Measurements from ENCODE around the gene DCBLD2.
A peak's percentile ranks its signal among the peaks of the same experiment; 100 is the strongest.

The DCBLD2 gene, protein sequence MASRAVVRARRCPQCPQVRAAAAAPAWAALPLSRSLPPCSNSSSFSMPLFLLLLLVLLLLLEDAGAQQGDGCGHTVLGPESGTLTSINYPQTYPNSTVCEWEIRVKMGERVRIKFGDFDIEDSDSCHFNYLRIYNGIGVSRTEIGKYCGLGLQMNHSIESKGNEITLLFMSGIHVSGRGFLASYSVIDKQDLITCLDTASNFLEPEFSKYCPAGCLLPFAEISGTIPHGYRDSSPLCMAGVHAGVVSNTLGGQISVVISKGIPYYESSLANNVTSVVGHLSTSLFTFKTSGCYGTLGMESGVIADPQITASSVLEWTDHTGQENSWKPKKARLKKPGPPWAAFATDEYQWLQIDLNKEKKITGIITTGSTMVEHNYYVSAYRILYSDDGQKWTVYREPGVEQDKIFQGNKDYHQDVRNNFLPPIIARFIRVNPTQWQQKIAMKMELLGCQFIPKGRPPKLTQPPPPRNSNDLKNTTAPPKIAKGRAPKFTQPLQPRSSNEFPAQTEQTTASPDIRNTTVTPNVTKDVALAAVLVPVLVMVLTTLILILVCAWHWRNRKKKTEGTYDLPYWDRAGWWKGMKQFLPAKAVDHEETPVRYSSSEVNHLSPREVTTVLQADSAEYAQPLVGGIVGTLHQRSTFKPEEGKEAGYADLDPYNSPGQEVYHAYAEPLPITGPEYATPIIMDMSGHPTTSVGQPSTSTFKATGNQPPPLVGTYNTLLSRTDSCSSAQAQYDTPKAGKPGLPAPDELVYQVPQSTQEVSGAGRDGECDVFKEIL

DNA sequence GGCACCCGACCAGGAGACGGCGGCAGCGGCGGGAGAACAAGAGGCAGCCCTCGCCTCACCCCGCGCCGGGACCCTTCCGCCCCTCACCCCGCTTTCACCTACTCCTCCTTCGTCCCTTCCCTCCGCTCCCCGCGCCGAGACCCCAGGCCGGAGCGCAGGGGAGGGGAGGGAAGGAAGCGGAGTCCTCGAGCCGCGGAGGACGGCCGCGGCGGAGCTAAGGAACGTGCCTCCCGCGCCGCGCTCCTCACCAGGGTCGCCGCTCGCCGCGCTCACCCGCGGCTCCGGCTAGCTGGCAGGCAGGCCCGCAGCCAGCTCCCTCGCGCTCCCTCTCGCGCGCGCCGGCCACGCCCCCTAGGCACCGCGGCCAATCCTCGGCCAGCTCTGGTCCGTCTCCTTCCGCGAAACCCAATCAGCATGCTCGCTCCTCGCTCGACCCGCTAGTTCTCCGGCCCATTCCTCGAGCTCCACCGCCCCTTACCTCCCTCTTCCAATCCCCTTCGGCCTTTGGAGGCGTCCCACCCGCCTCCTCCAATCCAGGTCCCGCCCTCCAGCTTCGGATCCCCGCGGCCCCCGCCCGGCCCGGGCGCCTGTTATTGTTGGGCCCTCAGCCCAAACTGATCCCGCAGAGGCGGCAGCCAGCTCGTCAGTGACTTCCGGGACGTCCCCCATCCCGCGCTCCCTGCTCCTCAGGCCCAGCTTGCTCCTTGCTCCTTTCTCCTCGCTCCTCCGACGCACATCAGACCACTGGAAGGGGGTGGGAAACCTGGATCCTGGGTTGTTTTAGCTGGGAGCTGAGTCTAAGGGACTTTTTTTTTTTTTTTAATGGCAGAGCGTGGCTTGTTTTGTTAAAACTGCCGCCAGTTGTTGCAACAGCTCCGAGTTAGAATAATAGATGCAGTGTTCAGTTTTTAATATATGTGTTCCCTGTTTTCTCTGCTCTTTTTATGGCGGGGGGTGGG, at the start of gene DCBLD2:
TSS of gene DCBLD2 (minus strand) at position 304 of the 959 bp plus-strand sequence. CDS start 369 bp downstream, outside the sequence.
- peak; percentile 99 for ATAC-seq

DNA sequence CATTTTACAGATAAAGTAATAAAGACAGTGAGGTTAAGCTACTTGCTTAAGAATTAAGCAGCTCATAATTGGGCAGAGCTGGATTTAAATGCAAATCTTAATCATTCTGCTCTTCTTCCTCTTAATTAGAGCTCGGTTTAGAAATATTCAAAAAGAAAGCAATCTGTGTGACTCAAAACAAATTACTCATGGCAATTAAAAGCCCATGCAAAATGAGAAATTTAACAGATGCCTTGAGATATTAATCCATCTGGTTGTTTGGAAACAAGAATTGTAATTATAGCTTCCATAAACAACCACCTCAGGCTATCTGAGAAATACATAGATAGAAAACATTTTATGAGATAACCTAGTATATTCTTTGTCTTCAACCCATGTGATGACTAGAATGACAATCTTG, 44.2 kb upstream of the DCBLD2 start:
- no peak for ATAC-seq

DNA sequence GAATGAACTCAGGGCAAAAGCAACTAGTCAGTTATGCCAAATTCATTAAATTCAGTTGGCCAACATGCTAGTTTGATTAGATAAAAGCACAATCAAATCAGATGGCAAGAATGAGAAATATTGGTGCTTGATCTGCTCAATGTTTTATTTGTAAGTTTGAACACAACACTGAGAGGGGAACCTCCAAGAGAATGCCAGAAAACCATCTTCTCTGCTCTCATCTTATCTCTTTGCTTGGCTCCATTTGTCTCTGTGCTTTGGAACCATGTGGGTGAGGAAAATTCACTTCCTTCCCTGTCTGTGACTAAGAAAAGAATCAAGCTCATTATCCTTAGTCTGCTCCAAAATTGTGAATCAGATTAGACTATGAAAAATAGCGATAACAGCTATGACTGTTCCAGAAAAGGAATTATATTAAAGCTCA, 43.6 kb upstream of the DCBLD2 start:
- no peak for ATAC-seq

DNA sequence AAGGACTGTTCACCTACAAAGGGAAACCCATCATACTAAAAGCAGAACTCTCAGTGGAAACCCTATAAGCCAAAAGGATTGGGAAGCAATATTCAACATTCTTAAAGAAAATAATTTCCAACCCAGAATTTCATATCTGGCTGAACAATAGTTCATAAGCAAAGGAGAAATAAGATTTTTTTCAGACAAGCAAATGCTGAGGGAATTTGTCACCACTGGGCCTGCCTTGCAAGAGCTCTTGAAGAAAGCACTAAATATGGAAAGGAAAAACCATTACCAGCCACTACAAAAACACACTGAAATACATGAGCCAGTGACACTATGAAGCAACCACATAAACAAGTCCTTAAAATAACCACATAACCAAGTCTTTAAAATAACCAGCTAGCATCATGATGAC, 28.9 kb upstream of the DCBLD2 start:
- no peak for ATAC-seq

DNA sequence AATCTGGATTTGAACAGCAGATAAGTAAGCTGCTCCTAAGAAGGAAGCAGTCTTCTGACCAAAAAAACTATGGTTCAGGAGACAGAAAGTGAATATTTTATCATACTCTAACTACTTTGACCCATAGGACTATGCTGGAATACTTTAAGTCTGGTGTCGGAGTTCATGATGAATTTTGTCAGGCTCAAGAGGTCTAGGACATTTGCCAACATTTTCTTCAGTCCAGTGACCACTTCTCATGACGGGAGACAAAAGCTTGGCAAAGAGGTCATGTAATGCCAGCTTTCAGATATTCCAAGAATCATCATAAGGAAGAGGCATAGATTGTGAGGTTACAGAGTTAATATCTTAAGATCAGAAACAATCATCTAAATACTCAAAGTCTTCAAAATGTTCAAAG, 20.5 kb upstream of the DCBLD2 start:
- no peak for ATAC-seq

DNA sequence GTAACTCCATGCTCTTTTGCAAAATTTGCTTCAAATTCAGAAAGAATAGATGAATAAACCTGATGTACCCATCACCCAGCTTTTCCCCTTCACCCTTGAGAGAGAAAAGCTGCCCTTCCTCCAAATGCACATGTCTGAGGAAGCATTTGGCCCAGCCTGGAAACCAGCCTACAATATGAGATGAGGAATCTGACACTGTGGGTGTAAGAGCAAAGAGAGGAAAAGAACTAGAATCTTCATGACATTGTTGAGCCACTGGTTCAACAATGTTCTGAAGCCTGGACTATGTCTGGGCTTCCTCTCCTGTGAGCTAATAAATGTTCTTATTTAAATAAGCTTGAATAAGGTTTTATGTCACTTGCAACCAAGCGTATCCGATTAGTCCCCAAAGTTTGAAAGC, 18.7 kb upstream of the DCBLD2 start:
- no peak for ATAC-seq

DNA sequence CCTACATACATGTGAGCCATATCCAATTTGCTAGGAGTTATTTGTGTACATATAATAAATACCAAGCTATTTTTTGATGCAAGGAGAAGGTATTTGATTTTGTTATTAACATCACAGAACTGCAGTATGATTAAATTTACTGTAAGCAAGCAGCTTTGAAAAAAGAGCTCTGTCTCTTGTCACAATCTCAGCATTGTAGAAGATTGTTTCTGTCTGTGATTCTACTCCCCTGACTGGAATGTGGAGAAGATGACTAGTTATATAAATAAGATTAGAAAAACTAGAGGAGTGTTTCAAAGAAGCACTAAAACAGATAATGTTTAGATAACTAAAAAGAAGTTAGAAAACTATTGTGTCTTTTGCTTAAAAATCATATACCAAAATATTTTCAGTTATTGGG, 17.1 kb upstream of the DCBLD2 start:
- no peak for ATAC-seq

DNA sequence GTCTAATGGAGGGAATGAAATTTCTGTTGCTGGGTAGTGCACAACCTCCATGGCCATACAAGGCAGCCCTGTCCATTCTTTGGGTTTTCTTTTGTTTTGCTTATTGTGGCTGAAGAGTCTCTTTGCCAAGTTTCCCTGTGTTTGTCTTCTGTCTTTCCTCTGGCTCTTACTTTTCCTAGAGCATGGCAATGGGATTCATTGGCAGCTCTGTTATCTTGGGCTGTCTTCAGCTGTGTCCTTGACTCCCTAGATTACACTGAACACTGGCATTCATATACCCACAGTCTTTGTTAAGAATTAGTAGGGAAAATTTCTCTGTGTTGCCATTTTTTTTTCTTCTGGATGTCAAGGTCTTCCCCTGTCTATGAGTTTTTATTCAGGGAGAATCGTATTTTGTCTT, 16.1 kb upstream of the DCBLD2 start:
- ATAC-seq: no peak

DNA sequence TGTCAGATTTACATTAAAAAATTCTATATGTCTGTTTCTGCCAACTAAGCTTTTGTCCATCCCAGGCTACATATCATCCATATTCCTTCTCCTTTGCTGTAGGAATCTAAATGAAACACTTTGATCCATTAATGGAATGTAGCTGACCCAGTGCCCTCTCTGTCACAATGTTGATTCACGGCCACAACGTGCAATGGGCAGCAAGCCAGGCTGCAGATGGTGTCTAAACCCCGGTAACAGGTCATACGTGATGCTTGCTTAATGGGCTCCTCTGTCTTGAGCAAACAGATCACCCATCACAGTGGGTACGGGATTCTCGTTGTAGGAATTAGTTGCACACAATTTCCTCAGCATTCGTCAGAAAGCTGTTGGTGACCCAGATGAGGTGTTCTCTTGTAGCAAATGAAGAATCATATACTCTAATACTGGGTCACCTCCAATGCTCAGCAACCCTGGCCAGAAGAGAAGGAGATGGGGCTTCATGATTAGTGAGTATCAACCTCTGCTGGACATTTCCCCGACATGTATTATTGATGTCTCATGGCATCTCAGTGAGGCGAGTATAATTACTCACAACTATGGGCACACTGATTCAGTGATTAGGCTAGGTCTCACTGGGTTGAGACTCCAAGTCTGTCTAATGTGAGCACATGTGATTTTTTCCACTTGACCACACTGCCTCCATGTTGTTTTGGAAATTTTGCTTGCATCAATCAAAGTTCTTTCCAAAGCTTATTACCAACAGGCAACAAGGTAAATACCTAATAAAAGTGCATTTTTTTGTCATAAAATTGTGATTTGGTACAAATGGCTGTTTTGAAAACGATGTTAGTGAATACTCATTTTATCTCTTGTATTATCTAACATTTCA, 12.9 kb upstream of the DCBLD2 start:
- no peak for ATAC-seq

DNA sequence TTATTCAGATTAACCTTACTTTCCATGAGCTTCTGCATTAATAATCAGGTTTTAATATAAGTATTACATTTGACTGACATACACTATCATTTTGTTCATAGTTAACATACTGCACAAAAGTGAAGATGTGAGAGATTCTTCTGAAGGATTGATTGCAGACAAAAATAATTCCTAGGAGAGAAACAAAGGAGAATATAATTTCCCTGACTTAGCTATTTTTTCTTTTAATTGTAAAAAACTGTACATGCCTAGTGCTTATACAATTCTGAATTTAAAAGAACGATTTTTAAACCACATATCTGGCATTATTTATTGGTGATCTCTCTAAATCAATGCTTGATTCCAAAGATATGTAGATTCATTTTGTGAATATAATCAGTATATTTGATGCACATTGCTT, 11.0 kb upstream of the DCBLD2 start:
- no peak for ATAC-seq

DNA sequence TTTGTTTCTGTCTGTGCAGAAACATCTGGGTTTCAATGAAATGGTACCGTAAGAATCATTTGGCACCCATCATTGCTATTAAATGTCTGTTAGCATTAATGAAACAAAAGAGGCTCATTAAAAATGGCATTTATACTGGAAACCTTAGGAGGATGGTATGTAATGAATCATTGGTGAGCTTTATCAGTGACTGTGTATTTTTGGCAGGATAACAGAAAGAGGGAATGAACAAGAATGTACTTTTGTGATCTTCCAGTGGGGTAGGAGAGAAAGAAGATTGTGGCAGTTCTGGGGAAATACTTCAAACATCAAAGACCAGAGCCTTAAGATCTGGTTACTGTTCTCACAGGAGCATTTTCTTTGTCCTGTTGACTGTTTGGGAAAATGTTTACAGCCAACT, 4.7 kb upstream of the DCBLD2 start:
- no peak for ATAC-seq

DNA sequence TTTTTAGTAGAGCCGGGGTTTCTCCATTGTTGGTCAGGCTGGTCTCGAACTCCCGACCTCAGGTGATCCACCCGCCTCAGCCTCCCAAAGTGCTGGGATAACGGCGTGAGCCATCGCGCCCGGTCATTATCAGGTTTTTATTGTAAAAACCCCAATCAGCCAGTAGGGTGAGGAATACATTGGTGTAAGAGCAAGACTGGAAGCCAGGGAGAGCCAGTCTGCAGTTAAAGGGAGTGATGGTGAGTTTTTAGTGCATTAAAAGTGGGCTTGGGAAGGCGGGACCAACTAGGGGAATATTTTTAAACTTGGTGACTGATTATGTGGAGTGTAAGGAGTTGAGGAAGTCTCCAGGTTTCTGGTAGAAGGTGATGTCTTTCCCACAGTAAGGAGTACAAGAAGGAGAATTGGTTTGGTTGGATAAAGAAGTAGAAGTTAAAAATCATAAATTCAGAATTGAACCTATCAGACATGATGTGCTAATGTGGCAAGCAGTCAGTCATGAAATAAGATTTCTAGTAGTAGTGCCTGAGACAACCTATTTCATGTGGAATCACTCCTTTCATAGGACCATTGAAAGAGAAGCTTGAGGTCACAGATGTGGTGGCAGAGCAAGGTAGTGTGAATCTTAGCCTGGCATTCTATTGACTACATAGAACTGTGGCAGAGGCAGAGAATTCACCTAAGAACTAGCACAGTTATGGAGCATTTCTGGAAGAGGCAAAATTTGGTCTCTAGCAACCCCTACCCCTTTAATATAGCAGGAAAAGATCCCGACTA, 2.4 kb upstream of the DCBLD2 start:
- ATAC-seq: no peak

DNA sequence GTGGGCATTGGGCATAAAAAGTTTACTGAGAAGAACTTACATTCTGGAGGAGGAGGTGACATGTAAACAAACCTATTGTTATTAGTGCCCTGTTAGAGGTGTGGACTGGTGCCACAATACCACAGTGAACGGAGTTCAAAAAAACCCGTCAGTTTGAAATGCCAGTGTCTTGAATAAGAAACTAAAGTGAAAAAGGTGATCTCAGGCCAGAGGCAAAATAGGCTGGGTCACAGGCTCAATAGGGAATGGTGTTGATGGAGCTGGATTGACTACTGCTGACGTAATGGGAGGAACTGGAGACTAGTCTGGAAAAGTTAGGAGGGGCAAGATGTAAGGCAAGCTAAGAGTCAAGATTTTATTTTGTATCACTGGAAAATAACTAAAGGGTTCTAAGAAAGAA, 1.6 kb upstream of the DCBLD2 start:
- ATAC-seq: no peak

DNA sequence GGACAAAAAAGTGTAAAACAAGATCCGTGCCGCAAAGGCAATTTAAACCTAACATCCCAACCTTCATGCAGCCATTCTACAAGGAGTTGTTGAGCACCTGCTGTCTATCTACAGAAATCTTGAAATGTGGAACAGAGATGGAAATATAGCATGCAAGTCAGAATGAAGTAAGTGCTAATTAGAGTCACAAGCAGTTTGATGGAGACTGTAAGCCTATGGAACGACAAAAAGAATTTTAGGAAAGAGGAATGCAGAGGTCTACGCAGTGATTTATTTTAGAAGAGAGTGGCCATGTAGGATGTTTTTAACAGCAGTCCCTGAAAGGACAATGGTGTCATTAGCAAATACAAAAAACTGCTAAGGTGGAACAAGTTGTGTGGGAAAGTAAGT, 851 bp upstream of the DCBLD2 start:
- ATAC-seq: no peak

DNA sequence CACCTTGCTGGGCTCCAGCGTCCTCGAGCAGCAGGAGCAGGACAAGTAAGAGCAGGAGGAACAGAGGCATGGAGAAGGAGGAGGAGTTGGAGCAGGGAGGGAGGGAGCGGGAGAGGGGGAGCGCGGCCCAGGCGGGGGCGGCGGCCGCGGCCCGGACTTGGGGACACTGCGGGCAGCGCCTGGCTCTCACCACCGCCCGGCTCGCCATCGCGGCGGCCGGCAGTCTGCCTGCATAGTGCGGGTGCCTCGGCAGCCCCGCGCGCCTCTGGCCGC, 440 bp downstream of the DCBLD2 start:
- peak; percentile 3 to 4 for ATAC-seq

DNA sequence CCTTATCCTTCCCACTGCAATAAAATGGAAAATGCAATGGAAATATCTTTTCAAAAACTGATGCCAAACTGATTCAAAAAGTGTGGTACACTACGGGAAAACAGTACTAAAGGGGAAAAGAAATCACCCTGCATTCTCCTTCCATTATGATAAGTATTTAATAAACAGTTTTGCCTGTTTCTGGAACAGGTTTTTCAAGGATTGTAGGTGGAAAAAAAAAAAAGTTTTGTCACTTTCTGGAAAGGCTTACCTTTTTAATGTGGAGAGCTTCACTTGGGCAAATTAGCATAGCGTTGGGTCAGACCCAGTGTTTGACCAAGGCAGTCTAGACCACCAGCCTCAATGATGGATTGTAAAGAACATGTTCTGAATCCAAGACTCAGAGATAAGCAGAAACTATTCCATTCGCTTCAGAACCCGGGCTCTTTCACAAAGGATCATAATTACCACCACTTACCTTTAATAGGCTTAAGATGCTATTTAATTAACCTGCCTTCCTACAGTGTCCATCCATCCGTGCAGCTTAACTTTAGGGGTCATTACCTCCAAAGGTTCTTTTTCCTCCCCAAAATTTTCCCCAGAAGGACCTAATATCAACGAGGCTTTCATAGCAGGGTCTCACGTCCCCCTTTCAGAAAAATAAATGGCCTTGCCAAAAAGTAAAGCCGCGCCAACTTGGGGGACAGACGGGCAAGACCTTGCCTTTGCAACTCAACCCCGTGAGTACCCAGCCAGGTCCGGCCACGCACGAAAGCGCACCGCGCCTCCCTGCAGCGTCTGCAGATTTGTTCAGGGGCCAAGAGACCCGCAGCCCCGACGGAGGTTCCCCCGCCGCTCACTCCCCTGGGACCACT, 1.0 kb downstream of the DCBLD2 start:
- no peak for ATAC-seq

DNA sequence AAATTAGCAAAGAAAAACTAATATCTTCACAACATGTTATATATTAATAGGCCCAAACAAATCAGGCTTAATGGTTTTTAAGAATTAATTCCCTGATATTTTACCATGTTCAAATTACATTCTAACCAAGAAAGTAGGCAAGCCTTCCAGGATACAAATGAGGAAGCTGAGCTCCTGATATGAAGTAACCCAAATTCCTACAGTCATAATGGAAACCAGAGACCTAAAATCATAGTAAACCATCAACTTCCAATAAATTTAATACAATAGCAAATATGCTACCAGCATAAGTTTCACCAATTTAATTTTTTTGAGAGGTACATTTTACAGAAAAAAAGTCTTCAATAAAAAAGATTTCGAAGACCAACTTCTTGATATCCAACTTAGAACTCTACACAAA, 3.8 kb downstream of the DCBLD2 start:
- no peak for ATAC-seq

DNA sequence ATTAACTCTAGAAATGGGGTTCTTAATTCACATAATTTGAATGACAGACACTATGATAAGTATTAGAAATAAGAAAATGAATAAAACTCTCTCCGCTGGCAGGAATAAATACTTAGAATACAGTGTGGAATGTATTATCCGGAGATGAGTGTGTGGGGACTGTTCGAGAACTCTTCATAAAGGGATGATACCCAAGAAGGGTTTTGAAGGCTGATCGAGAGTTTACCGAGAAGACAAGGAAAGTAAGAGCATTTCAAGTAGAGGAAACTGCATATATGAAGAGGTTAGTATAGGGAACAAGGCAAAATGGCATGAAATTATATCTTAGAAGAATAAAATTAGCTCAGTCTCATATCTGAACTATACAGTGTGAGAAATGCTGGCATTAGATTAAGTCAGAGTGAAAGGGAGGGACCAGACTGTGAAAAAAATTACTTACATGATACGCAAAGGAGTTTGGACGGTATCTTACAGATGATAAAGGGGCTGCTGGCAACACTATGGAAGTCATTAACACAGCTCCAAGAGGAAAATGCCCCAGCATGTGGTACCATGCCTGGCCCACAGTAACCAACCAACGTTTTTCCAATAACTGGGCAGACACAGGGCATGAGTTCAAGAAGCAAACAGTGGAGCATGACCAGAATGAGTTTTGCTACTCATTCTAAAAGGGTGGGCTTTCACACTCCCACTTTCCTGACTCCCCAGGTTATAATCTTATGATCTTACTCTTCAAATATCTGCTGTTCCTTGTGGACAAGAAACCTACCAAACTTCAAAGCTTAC, 6.5 kb downstream of the DCBLD2 start:
- no peak for ATAC-seq

DNA sequence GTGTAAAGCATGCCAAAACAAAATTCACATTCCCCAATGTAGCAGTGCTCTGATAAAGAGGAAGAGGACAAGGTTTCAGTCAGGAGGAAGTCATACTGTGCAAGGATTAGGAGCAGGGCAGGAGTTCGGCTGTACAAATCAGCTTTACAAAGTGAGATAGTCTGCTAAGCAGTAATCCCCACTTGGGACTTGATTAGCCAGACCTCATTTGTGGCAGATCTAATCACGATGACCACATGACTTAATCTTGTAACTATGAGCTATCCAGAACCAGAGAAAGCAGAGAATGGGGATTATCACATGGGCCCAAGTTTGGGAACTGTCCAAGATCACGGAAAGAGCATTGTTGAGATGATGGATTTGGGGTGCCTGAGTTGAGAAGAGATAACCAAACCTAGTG, 7.8 kb downstream of the DCBLD2 start:
- ATAC-seq: no peak

DNA sequence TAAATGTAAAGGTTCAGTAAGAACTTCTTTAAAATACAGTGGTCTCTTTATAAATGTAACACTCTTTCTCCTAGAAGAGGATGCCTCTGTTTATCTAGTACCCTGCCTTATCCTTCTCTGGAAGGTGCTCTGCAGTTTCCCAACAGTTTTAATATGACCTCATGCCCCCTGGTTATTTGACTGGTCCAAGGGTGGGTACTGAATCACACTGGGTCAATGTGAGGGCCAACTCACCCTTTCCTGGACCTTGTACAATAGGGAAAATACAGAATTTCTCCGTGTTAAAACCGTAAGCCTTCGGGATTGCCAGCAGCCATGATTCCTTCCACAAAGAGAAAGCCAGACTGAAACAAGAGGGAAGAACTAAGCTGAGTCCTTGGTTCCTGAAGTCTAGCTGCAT, 9.2 kb downstream of the DCBLD2 start:
- no peak for ATAC-seq
